A673 (cell line): ENCODE data around the gene DNAH14.

ENCODE experiments used
- EZH2 ChIP-seq: fragments of 200-600 bp; sonication (generic); IDR thresholded peaks from 2 replicates; pipeline ENCODE4 v1.6.1; 2017; ENCODE audit warnings: borderline replicate concordance, low read depth, mild to moderate bottlenecking, mixed read lengths, antibody characterized with exemption, low read length; ENCODE audit not compliant: poor library complexity, severe bottlenecking
- TF ChIP-seq, protein P1 (sequence below): fragments of 300-800, 200-600 bp; sonication (generic); conservative IDR thresholded peaks from 2 replicates; pipeline ENCODE4 v1.5.1; 2017; ENCODE audit warnings: low read depth, mild to moderate bottlenecking, antibody characterized with exemption, low read length, moderate library complexity, mixed read lengths

DNA sequence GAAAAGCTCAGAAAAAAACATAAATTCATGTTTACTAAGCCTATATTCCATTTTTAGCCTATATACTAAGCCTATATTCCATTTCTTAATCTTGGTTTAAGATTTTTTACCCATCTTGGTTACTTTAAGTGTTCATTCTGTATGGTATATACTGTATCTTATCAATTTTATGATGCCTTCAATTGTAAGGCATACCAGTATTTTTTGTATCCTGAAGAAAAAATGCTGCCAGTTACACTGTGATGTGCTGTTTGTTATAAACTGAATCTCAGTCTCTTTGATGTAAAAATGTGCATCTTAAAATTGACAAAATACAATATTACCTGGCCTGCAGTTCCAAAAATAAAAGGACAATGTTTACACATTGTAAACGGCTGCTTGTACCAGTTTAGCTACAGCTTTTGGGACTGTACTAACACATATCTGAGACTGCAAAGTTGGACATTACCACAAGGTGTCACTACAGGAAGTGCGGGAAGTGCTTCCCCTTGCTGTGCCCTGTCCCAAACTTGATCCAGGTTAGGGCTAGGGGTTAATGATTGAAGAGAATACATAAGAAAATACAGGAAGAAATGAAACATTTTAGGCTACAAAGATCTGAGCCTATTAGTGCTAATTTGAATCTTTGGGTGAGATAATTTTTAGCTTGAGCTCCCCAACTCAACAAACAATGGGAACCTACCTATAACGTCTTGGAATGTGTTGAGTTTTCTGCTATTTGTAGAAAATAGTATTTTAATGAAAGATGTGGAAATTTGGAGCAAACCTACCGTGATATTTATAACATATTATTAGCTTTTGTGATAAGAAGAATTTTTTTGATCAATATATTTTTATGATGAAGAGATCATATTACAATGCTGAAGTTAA, 389.5 kb downstream of the DNAH14 start:
- TF ChIP-seq, protein P1, sequence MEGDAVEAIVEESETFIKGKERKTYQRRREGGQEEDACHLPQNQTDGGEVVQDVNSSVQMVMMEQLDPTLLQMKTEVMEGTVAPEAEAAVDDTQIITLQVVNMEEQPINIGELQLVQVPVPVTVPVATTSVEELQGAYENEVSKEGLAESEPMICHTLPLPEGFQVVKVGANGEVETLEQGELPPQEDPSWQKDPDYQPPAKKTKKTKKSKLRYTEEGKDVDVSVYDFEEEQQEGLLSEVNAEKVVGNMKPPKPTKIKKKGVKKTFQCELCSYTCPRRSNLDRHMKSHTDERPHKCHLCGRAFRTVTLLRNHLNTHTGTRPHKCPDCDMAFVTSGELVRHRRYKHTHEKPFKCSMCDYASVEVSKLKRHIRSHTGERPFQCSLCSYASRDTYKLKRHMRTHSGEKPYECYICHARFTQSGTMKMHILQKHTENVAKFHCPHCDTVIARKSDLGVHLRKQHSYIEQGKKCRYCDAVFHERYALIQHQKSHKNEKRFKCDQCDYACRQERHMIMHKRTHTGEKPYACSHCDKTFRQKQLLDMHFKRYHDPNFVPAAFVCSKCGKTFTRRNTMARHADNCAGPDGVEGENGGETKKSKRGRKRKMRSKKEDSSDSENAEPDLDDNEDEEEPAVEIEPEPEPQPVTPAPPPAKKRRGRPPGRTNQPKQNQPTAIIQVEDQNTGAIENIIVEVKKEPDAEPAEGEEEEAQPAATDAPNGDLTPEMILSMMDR: peak; percentile 92
- no peak for TF ChIP-seq EZH2
